Amniotic stem cell (primary cell): ENCODE measurements around the gene TSPEAR.
"Not testable (repeated sequence)": the region's sequence is repeated elsewhere in the genome, so short reads cannot be mapped to it uniquely, and the experiment has no call there.

Source experiments
- DNase-seq: peaks from one replicate; lab custom pipeline; 2025; lab: John Stamatoyannopoulos, UW

The TSPEAR gene

DNA sequence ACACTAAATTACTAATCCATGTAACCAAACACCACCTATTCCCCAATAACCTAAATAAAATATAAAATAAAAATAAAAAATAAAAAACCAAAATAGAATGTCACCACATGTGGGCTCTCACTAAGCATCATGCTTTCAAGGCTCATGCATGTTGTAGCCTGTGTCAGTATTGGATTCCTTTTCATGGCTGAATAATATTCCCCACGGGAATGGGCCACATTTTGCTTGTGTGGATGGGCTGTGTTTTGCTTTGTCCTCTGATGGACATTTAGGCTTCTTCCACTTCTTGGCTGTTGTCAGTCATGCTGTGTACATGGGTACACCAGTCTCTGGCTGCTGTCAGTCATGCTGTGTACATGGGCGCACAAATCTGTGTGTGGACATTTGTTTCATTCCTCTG is 122.3 kb downstream of the TSPEAR start:
- no peak for DNase-seq

DNA sequence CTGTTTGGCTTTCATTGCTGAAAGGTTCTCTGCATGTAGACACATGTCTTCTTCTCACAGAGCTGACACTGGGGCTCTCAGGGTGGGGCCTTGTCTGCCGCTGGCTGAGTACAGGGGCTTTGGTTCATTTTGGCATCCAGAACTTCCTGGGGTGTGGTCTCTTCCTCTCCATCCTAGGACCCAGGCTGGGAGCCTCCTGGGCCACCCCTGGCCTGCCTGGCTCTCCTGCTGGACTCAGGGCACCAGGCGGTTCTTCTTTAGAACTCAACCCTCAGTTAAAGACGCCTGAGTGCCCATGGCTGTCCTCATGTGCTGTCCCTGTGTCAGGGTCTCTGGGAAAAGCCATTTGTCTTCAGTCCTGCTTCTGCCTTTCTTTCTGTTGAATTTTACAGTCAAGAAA is 125.5 kb downstream of the TSPEAR start:
- DNase-seq = no peak

GRCh38 chr21:44583800-44584147 is 127.6 kb downstream of the TSPEAR start:
- no peak for DNase-seq

GRCh38 chr21:44583089-44583799 is 128.1 kb downstream of the TSPEAR start:
- no peak for DNase-seq

DNA sequence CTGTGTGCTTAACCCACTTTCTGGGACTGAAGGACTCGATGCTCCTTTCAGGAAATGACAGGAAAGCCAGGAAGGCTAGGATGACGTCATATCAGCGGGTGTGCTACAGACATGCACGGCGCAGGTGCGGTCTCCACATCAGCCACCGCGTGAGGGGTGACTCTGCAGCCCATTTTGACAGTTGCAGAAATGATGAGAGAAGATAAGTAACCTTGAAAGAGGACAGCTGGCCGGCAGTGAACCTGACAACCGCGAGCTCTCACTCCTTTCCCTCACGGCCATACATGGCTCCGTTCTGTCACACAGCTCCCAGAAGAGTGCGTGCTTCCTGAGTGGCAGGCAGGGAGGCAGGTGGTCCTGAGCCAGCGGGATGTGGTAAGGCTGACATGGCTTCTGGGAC is 129.3 kb downstream of the TSPEAR start:
- no peak for DNase-seq

DNA sequence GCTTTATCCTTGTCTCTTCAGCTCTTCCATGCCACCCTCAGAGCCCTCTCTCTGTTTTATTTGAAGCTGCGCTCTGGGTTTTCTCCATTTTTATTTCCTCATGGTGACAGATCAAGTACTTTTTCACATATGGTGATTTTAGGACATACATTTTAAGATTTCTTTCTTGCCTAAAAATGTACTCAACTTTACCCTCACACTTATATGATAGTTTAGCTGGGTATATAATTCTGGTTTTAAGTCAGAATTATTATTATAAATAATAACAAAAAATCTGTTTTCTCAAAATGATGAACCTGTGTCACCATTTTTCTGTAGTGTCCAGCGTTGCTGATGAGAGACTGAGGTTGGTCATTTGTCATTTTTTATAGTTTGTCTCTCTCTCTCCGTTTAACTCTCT is 130.2 kb downstream of the TSPEAR start:
- DNase-seq = no peak

DNA sequence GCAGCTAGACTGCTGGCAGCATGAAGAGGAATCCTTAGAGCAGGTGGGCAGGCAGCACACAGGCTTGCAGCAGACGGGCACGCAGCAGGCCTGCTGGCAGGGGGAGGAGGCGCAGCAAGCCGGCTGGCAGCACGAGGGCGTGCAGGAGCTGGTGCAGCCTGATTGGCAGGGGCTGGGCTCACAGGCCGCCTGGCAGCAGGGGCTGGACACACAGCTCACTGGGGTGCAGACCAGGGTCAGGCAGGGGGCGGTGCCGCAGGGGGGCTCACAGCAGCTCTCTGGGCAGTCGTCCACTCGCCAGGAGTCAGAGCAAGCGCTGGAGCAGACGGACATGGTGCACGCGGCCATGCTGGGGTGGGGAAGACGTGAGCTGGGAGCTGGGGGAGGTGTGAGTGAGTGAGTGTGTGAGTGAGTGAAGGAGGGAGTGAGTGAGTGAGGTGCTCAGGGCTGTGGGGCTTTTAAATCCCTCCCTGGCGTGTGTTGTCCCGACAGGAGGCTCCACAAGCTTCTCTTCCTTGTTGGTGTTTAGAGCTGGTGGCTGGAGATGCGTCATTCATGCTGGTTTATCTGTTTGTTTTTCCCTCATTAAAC is 131.0 kb downstream of the TSPEAR start, which contains the start of gene KRTAP10-5:
KRTAP10-5 (minus strand) TSS at position 374 of the 591 bp plus-strand sequence; CDS start at position 348, 26 bp downstream.
- not testable (repeated sequence) for DNase-seq

GRCh38 chr21:44579833-44580144 is 131.6 kb downstream of the TSPEAR start:
- no peak for DNase-seq

DNA sequence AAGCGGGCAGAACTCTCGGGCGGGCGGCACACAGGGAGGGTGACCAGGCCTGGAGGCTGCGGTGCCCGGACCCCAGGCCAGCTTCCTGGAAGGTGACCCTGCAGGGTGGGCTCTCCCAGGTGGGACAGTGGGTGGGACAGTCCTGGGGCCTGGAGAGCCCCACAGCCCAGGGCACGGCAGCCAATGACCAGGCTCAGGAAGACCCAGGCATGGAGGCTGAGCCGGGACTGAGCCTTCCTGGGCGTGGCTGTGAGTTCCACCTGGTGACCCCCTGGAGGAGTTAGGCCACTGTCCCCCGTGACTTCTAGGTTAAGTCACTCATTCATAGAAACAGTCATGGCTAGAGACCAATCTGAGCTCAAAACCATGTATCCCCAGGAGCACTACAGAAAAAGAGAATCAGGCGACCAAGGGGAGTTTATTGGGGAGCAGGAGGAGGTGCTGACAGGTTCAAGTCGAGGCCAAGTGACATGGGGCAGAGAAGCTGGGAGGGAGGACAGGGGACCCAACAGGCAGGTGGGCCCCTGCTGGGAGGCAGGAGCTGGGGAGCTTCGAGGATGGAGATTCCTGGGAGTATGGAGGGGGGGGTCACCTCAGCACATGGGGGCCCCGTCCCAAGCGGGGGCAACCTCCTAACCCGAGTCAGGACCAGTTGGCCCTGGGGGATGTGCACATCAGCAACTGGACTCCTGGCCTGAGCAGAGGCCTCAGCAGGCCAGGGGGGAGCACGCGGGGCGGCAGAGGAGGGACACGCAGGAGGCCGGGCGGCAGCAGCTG is 132.1 kb downstream of the TSPEAR start:
- DNase-seq = no peak

DNA sequence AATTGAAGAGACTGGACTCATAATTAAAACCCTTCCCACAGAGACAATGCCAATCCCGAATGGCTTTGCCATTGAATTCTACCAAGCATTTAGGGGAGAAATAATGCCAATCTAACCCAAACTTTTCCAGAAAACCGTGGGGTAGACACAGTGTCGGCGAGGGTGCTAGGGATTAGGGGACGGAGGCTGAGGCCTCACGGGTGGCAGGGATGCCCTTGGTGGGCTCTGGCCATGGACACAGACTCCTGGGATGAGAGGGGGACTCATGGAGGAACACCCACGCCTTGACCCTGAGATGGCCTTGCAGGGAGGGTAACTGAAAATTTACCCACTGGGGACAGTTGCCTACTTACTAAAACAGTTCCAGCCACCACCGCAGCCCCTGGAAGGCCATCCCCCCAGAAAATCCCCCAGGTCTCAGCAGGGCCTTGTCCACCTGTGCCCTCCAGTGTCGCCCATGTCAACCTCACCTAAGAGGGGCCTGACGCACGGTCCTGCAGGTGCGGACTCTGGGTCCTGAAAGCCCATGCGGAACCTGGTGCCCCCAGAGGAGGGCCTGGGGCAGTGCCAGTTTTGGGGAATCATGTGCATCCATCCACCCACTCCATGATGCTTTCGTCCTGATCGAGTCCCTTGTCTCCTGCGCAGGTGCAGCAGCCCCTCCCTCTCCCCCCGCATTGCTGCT is 132.9 kb downstream of the TSPEAR start:
- no peak for DNase-seq

DNA sequence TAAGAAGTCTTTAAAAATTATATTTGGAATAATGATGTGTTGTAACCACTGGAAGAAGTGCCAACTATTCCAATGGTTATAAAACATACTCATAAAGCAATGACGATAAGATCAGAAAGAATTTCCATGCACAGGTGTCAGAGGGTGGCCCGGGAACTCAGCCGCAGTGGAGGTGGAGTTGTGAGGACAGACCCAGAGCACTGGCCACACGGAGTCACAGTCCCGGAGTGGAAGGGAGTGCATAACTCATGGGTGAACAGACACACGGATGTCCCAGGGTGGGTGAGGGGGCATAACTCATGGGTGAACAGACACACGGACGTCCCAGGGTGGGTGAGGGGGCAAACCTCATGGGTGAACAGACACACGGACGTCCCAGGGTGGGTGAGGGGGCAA is 135.3 kb downstream of the TSPEAR start:
- no peak for DNase-seq

DNA sequence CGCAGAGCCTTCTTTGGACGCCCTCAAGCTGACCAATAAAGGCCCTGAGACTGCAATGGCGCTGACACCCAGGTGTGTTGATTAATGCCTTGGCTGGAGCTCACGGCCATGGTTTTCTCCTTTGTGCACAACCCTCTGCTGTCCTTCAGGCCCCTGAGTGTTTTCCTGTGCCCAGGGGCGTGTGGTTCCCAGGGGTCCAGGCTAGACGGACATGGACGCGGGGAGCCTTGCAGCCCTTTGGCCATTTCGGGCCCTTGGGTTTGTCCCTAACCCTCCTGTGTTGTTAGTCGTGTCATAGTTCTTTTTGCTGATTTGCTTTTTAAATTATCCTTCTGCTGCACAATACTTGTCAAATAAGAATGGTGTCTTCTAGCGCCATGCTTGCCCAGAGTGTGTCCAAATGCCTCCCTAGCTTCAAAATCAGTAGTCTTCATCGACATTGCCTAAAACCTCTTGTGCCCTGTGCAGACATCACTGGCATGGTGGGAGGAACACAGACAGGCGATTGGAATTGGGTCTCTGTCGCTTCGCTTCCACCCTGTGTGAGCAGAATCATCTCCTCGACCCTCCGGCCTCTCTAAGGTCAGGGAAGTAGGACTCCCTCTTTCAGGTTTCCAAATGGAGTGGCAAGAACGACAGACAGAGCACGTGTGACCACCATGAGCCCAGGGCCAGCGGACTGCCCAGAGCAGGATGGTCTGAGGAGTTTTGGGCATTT is 135.9 kb downstream of the TSPEAR start:
- DNase-seq = no peak

DNA sequence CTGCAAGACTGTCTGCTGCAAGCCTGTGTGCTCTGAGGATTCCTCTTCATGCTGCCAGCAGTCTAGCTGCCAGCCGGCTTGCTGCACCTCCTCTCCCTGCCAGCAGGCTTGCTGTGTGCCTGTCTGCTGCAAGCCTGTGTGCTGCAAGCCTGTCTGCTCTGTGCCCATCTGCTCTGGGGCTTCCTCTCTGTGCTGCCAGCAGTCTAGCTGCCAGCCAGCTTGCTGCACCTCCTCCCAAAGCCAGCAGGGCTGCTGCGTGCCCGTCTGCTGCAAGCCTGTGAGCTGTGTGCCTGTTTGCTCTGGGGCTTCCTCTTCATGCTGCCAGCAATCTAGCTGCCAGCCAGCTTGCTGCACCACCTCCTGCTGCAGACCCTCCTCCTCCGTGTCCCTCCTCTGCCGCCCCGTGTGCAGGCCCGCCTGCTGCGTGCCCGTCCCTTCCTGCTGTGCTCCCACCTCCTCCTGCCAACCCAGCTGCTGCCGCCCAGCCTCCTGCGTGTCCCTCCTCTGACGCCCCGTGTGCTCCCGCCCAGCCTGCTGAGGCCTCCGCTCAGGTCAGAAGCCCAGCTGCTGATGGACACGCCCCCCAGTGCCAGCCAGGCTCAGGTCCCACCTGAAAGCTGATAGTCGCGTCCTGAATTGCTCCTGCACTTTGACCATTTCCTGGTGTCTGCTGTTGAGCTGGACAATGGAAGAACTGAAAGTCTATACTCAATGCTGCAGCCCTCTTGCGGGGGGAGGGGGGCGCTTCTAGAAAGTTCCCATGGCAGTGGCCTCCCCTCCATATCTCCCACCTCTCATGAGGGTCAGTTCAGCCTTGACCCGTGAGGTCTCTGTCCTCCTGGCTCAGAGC is 136.7 kb downstream of the TSPEAR start:
- DNase-seq = no peak

DNA sequence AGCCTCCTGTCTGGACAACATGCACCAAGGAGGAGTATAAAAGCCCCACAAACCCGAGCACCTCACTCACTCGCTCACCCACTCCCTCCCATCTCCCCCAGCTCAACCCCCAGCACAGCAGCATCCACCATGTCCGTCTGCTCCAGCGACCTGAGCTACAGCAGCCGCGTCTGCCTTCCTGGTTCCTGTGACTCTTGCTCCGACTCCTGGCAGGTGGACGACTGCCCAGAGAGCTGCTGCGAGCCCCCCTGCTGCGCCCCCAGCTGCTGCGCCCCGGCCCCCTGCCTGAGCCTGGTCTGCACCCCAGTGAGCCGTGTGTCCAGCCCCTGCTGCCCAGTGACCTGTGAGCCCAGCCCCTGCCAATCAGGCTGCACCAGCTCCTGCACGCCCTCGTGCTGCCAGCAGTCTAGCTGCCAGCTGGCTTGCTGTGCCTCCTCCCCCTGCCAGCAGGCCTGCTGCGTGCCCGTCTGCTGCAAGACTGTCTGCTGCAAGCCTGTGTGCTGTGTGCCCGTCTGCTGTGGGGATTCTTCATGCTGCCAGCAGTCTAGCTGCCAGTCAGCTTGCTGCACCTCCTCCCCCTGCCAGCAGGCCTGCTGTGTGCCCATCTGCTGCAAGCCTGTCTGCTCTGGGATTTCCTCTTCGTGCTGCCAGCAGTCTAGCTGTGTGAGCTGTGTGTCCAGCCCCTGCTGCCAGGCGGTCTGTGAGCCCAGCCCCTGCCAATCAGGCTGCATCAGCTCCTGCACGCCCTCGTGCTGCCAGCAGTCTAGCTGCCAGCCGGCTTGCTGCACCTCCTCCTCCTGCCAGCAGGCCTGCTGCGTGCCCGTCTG is 137.5 kb downstream of the TSPEAR start, which contains the start of gene KRTAP10-4:
KRTAP10-4 (plus strand) TSS at position 100 of the 827 bp plus-strand sequence; CDS start at position 130, 30 bp downstream.
- not testable (repeated sequence) for DNase-seq

GRCh38 chr21:44572959-44573583 is 138.3 kb downstream of the TSPEAR start:
- no peak for DNase-seq

DNA sequence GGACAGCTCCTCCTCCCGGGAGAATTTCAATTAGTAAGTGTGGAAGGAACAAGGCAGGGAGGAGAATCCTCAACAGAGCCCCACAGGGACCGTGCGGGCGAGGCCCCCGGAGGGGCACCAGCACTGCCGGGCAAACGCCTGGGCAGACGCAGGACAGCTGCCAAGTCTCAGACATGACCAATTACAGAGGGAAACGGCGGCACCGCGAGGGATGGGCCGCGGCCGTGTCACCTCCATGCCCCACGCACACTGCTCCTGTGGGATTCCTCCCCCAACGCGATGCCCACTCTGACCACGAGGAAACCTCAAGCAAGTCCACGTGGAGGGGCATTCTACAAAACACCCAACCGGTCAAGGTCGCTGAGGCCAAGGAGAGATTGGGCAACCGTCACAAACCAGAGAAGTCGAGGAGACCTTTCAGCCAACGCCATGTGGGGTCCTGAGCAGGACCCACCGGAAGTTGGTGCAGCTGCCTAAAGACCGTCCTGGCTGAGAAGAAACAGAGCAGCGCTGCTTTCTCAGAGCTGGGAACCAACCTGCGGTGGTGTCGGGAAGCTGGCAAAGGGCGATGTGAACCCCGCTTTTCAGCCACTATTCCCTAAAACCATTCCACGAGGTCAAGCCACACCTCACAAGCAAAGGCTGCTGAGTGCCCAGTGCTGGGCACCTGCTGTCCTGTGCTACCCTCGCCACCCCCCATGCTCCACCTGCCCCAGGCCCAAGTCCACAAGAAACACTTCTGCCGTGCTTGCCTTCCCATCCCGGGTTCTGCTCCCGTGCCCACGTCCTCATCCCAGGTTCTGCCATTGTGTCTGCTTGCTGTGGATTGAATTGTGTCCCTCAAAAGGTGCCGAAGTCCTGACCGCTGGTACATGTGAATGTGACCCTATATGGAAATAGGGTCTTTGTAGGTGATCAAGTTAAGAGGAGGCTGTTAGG is 139.3 kb downstream of the TSPEAR start:
- DNase-seq = no peak

DNA sequence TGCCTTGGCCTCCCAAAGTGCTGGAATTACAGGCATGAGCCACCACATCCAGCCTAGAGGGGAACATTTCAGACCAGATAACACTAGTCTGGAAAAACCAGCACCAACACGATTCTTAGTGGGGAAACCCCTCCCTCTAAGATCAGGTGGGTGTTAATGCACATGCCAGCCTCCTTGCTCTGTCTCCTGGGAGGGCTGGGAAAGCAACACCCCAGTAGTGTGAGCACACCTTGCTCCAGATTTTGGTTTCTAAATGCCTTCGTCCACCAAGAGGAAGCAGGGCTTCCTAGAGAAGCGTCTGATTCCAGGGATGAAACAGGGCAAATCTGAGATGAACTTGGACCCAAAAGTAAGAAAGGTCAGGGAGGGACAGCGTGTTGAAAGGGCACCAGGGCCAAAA is 140.1 kb downstream of the TSPEAR start:
- no peak for DNase-seq

DNA sequence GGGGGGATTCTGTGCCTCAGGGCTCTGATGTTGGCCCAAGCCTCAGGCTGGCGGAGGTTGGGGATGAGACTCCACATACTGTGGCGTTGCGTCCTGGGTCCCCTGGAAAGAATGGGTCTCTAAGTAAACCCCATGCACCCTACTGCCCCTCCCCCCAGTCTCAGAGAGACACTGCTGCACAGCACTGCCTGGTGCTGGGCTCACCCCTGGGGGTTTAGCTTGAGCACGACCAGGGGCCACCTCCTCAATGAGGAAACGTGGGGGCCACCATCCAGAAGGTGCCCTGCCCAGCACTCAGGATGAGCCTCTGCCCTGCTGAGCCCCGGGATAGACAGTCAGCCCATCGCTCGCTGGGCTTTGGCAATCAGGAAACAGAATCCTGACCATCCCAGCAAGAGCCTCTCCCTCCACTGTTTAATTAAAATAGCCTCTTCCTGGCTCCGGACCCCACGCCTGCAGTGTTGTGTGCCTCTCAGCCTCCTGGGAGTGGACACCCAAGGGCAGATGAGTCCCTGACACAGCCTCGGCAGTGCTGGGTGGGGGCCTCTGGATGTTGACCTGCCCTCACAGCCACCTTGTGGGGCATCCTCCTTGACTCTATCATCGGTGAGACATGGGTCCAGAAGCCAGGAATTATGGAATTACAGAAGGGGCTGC is 141.4 kb downstream of the TSPEAR start:
- no peak for DNase-seq
